GM11168 (cell line): ENCODE data around the gene PKP4.
"Not testable (repeated sequence)": the region's sequence is repeated elsewhere in the genome, so short reads cannot be mapped to it uniquely, and the experiment has no call there.

Experiments
- in situ Hi-C: fragments of 300-500 bp; cut with MboI; formaldehyde crosslinking; loops from one replicate; pipeline ENCODE4 v1.12.0; 2022; ENCODE audit warnings: low sequenced_read_pairs; ENCODE audit not compliant: unreplicated experiment

PKP4 gene

GRCh38 chr2:158695305-158695704, 238.6 kb downstream of the PKP4 start:
- in situ Hi-C loops: no loop called here

- in situ Hi-C loops: not testable (repeated sequence)
These were observed 239.0 kb downstream of the PKP4 start for GRCh38 chr2:158695744-158696143.

DNA sequence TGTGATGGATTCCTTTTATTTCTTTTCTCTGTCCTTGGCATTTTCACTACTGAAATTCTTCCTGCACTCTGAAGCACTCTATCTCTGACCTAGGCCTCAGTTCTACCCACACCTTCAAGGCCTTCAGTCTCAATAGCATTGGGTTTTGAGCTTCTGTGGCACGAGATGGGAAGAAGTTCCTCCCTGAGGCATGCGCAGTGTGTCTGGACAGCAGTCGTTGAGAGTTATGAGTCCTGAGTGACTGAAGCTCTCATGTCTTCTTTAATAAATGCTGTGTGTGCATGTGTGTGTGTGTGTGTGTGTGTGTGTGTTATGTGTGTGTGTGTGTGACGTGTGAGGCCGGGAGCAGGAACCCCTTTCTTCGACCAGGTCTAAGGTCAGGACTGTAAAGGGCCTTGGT, 242.6 kb downstream of the PKP4 start:
- in situ Hi-C loops: no loop called here

DNA sequence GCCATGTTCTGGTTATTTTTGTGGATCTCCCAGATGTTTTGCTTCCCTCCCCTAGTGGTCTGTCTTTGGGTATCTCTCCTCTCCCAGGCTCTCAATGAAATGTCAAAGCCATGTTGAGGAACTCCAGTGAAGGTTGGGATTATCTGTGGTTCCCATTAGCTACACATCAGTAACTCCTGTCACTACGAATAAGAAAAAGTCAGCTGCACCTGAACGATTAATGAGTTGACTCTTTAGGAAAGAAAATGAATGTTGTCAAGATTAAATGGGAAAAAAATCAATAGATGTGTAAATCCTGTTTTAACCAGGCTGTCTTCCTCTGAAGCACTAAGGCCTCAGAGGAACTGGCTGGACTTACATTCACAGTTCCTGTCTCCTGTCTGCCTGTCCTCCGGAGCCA, 244.3 kb downstream of the PKP4 start:
- in situ Hi-C loops: no loop called here

GRCh38 chr2:158702740-158703139, 246.0 kb downstream of the PKP4 start:
- in situ Hi-C loops: no loop called here

GRCh38 chr2:158704724-158705465, 248.1 kb downstream of the PKP4 start:
- in situ Hi-C loops: not testable (repeated sequence)

GRCh38 chr2:158712791-158713522, 256.2 kb downstream of the PKP4 start:
- in situ Hi-C loops: no loop called here

DNA sequence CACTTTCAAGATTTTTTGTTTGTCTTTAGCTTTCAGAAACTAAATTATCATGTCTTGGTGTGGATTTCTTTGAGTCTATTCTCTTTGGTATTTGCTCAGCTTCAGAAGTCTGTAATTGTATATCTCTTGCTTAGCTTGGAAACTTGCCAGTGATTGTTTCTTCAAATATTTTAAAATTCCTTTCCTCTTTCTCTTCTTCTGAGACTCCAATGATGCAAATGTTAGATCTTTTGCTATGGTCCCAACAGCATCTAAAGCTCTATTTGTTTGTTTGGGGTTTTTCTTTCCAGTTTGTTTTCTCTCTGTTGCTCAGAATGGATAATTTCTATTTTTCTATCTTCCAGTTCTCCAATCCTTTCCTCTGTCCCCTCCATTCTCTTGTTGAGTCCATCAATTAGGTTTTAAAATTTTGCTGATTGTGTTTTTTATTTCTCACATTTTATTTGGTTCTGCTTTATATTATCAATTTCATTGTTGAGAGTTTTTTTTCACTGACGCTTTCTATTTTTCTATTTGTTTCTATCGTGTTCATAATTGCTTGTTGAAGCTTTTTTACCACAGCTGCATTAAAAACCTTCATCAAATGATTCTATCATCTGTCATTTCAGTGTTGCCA, 256.9 kb downstream of the PKP4 start:
- in situ Hi-C loops: no loop called here

- in situ Hi-C loops: no loop called here
These were observed 257.7 kb downstream of the PKP4 start for GRCh38 chr2:158714420-158714819.

DNA sequence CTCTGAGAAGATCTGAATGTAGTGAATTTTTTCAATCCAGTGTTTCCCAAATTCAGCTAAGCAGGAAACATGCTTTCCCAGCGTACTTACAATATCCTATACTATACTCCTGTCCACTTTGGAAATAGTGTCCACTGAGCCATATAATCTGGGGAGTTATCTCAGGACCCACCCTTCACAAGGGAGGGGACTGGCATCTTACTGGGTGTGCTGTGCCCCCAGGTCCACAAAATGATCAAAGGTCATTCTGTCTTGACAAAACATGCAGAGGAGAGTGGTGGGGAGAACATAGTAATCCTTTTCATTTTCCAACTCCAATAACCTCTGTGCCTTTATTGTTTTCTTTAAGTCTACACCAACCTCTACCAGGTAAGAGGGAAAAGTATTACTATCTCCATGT, 258.6 kb downstream of the PKP4 start:
- in situ Hi-C loops: no loop called here

- in situ Hi-C loops: no loop called here
These were observed 259.5 kb downstream of the PKP4 start for GRCh38 chr2:158716121-158716791.

- in situ Hi-C loops: no loop called here
These were observed 260.2 kb downstream of the PKP4 start for GRCh38 chr2:158716921-158717320.

DNA sequence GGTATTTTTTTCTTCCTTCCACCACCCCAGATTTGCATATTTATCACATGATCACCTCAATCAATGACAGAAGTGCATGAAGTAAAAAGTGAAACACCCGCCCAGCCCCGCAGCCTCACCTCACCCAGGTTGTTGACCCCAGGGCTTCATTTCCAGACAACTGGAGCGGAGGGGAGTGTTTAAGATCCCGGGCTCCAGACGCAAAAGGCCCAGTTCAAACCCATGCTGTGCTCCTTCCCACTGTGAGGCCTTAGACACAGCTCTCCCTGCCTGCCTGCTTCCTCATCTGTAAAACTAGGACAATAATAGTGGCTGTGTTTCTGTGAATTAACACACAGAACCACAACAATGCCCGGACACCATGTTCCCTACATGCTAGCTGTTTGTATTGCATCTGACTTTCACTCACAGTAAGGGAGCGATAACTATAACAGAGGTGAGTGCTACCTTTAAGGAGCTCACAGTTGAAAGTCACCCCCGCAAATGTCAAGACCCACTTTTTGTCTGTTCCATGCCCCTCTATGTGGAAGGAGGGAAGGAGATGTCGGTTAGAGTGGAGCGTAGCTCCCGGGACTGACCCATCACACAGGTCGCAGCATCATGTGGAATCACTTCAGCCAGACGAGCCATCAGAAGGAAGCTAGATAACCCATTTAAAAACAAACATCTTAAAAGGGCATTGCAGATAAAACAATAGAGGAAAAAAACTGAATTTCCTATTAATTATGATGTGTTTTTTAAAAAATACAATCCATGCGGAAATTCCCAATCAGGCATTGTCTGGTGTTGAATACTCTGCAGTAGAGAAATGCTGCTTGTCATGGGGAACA, 260.8 kb downstream of the PKP4 start:
- in situ Hi-C loops: no loop called here

DNA sequence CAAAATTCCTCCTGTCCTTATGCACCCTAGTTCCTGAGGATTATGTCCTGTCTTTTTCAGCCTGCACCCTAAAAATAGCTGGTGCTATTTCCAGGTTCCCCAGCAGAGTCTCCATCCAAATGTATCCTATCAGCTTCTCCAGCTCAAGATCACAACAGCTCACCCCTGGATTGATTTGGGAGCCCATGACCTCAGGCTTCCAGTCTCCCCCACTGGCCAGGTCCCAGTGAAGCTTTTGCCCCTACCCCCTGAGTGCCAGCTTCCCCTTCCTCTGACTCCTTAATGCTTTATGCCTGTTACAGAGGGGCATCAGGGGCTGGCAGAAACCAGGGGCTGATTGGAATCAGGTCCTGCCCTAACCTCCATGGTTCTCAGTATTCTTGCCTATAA, 261.4 kb downstream of the PKP4 start:
- in situ Hi-C loops: no loop called here

GRCh38 chr2:158718851-158719250, 262.1 kb downstream of the PKP4 start:
- in situ Hi-C loops: no loop called here

DNA sequence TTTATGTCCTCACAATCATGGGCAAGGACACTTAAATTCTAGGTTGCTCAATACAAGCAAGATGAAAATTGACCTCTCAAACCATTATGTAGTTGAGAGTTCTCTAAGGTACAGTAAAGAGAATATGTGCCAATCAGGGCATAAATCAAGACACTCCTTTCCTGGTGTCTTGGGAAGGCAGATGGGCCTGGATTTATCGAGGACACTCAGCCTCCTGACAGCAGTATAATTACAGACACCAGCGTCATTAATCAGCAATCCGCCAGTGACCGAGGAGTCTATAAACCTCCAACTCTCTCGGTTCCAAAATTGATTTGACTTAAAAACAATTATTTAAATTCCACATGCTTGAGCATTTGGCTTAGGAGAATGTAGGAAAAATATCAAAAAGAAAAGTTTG, 262.7 kb downstream of the PKP4 start:
- in situ Hi-C loops: no loop called here

- in situ Hi-C loops: no loop called here
These were observed 265.7 kb downstream of the PKP4 start for GRCh38 chr2:158722266-158723105.

DNA sequence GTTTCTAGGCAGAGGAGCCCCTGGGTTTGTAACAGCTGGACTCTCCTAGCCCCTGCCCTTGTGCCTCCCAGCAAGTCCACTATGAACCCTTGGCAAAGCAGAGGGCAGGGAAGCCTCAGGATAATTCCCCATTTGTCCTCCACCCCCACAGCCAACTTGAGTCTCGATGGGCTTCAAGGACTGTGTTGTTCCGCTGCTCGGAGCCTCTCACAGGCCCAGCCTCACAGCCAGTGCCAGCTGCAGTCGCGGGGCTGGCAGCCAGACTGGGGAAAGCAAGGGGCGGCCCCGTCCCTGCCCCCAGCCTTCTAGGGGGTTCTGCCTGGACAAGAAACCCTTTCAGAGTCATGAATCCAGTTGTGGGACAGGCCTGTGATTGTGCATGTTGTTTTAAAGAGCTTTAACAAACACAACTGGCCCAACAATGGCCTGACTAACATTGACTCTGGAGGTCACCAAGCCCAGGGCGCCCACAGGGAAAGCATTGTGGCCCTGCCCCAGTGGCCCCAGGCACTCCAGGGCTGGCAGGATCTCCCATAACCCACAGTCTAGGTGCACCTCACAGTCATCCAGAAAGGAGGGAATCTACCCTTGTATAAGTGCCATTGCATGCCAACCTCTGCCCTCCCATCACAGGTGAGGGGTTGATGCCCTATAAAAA, 266.6 kb downstream of the PKP4 start:
- in situ Hi-C loops: no loop called here
